Measurements from ENCODE around the gene HMGCL.
A peak's percentile ranks its signal among the peaks of the same experiment; 100 is the strongest.
"Not testable (repeated sequence)": the region's sequence is repeated elsewhere in the genome, so short reads cannot be mapped to it uniquely, and the experiment has no call there.

HMGCL gene

DNA sequence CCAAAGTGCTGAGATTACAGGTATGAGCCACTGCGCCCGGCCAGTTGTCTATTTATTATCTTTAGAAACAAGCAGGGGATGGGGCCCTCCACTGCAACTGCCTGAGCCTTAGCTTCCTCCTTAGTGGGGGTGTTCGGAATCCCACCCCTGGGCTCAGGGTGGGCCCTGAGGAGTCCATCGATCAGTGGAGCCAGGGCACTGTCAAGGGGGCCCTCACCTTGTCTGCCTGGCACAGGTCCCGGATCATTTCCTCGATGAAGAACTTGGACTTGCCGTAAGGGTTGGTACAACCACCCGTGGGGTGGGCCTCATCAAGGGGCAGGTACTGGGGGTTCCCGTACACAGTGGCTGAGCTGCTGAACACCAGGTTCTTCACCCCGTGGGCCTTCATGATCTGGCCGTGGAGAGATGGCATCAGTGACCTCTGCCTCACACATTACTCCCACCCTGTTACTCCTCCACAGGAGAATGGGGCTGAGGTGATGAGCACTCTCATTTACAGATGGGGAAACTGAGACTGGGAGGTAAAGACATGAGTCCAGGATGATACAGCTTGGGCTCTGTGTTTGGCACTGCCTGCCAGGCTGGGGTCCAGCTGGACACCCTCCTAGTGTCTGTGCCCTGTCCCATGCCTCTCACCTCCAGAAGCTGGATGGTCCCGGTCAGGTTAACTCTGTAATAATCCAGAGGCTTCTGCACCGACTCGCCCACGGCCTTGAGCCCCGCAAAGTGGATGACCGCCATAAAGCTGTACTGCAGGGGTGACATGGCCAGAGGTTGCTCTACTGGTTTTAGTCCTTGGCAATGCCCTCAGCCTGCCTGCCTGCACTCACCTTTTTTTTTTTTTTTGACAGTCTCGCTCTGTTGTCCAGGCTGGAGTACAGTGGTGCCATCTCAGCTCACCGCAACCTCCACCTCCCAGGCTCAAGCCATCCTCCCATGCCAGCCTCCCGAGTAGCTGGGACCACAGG, 27.5 kb downstream of the HMGCL start:
- DNase-seq, result no peak

DNA sequence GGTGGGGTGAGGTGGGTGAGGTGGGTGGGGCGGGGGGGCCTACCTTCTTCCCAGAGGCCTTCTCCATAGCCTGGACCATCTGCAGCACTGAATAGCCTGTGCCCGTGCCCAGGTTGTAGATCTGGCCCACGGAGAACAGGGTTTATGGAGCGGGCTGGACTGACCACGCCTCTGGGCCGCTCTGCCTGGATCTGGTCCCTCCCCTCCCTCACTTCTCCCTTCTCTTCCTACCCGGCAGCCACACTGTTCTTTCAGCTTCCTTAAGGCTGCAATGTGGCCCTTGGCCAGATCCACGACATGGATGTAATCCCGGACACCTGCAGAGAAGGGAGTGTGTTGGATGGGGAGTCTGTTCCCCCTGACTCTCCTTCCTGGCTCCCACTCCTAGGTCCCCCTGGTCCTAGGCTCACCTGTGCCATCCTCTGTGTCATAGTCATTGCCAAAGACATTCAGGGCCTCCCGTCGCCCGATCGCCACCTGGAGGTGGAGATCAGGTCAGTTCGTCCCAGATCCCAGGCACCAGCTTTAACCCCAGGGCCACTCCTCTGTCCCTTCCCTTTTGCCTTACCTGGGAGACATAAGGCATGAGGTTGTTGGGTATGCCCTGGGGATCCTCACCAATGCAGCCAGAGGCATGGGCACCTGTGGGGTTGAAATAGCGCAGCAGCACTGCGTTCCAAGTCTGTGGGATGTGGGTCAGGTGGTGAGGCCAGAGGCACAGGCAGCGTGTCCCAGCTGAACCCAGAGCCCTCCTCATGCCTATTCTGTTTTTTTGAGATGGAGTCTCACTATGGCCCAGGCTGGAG, 28.6 kb downstream of the HMGCL start:
- no peak for DNase-seq

DNA sequence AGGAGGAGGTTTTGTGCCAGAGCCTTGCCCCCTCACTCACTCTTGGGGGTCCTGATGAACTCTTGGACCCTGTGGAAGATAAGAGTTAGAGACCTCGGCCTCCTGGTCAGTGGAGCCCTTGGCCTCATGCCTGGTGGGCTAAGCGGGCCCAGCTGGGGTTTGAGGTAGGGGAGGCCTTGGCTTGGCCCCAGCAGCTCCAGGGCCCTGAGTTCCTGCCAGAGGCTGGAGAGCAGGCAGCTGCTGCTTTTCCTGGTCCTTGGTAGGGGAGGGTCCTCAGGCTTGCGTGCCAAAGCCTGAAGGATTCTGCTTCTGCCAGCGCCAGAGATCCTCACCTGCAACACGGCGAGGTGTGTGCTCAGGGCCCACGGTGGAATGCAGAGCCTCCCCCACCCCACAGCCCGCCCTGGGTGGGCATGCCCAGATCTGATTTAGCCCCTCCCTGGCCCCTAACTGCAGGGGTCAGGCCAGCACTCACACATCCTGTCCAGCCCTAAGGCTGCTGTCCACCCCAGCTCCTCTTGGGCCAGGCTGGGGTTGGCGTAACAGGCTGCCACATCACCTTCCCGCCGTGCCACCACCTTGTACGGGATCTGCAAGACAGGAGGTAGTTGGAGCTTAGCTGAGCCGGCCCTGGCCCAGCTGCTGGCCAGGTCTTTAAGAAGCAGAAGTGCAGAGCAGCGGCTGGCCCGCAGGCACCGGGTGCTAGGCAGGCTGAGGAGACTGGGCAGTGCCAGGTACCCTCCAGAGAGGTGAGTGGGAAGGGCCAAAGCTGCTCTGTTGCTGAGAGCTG, 29.4 kb downstream of the HMGCL start:
- no peak for DNase-seq

- not testable (repeated sequence) for DNase-seq
These were observed 30.5 kb downstream of the HMGCL start for GRCh38 chr1:23794732-23795182.

DNA sequence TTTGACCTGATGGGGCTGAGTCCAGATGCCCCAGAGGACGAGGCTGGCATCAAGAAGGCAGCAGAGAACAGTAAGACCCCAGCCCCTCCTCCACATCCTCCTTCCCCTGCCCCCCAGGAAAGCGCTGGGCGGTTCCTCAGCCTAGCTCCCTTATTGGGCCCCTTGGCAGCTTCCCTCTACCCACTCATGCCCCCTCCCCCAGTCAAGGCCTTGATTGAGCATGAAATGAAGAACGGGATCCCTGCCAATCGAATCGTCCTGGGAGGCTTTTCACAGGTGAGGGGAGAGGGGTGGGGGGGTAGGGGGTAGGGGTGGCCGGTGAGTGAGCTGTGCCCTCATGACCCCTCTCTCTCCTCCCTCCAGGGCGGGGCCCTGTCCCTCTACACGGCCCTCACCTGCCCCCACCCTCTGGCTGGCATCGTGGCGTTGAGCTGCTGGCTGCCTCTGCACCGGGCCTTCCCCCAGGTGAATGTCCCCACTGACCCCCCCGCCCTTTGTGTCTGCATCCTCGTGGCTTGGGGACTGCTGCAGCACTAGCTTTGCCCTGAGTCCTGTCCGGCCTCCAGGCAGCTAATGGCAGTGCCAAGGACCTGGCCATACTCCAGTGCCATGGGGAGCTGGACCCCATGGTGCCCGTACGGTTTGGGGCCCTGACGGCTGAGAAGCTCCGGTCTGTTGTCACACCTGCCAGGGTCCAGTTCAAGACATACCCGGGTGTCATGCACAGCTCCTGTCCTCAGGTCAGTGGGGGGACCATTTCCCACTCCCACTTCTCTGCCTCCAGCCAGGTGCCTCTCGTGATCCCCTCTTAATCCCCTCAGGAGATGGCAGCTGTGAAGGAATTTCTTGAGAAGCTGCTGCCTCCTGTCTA, 31.1 kb downstream of the HMGCL start:
- no peak for DNase-seq

- no peak for DNase-seq
These were observed 32.0 kb downstream of the HMGCL start for GRCh38 chr1:23793018-23793781.

DNA sequence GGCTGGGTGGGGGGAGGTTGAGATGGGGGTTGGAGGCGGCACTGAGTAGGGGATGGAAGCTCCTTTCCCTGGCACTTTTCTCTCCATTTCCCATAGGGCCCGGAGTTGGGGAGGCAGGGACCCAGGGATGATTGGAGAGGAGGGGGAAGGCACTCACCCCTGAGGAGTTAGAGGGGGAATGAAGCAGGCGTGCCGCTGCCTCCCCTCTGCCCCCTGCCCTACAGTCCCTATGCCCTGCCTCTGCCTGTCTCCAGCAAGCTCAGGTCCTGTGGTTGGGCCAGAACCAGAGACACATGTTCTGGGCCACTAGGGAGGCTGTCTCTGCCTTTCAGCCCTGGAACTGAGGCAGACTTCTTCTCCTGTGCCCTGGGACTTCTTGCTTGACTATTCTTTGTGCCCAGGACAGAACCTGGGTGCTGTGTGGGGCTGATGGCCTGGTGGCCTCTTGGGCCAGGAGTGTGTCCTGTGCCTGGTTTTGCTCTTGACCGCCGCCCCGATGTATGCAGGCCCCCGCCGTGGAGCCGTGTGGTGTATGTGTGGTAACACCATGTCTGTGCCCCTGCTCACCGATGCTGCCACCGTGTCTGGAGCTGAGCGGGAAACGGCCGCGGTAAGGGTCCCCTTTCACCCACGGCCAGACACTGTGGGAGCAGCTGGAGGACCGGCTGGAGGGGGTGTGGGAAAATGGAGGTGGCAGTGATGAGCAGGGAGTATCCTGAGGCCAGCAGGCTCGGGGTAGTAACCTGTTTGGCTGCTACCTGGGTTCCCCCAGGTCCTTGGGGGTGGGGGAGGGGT, 32.9 kb downstream of the HMGCL start:
- no peak for DNase-seq

GRCh38 chr1:23791516-23792047, 33.6 kb downstream of the HMGCL start:
- DNase-seq, result no peak

- DNase-seq, result peak; percentile 68
These were observed 34.3 kb downstream of the HMGCL start, which contains the start of gene LYPLA2 for GRCh38 chr1:23790696-23791515. Gene LYPLA2, plus strand, starts transcription at chr1:23791145. Its CDS starts 1,538 bp downstream, at chr1:23792683.

DNA sequence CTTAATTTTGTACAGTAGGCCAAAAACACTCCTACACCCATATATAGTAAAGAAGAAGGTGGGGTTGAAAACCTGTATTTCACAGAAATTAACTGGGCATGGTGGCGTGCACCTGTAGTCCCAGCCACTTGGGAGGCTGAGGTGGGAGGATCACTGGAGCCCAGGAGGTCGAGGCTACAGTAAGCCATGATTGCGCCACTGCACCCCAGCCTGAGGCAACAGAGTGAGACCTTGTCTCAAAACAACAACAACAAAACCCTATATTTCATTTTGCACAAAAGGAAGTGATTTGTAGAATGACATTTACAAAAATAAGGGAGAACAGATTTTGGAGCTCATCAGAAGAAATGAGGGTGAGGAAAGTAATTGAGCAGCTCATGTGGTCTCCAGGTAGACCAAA, 36.5 kb downstream of the HMGCL start:
- no peak for DNase-seq

- DNase-seq, result no peak
These were observed 37.5 kb downstream of the HMGCL start for GRCh38 chr1:23787701-23788100.

GRCh38 chr1:23784846-23785245, 40.4 kb downstream of the HMGCL start:
- DNase-seq, result no peak

DNA sequence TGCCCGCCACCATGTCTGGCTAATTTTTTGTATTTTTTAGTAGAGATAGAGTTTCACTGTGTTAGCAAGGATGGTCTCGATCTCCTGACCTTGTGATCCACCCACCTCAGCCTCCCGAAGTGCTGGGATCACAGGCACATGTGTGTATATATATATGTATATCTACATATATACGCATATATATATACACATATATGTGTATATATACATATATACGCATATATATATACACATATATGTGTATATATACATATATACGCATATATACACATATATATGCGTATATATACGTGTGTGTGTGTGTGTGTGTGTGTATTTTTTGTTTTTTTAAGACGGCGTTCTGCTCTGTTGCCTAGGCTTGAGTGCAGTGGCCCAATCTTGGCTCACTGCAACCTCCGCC, 42.1 kb downstream of the HMGCL start:
- DNase-seq, result not testable (repeated sequence)

DNA sequence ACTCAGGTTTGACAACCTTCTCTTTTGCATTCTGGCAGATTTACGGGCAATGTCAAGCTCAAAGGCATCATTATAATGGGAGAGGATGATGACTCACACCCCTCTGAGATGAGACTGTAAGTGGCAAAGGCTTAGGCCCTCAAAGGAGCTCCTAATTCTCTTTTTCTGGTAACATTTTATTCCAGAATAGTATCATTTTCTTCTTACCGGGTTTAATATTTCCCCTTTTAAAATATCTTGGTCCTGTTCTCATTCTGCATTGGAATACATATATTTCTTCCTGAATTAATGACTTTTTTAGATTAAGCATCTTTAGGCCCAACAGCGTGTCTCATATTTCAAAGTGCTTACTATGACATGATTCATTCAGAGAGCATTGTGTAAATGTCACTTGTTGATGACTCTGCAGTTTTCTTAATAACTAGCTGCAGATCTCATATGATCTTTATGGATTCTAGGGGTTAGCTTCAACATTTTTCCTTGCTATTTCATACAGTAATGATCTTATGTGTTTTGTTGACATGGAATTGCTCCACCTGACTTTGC, 45.3 kb downstream of the HMGCL start:
- DNase-seq, result no peak

- peak; percentile 65 for DNase-seq
These were observed 47.0 kb downstream of the HMGCL start, which contains the start of gene PITHD1 for GRCh38 chr1:23777979-23778814. Gene PITHD1, plus strand, starts transcription at chr1:23778418. Its CDS starts 98 bp downstream, at chr1:23778516.

DNA sequence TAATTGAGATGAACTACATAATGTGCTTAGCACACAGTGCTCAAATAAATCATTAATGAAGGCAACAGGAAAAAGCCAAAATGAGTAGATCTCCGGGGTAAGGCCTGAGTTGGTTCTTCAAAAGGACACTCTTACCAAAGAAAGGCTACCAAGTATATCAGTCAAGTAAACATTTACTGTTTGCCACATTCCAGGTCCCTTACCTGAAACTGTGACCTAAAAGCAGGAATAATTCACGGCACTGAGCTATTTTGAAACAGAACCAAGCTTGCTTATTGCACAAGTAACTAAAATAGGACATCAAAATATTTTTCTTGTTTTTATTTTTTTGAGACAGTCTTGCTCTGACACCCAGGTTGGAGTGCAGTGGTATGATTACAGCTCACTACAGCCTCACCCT, 49.0 kb downstream of the HMGCL start:
- no peak for DNase-seq

DNA sequence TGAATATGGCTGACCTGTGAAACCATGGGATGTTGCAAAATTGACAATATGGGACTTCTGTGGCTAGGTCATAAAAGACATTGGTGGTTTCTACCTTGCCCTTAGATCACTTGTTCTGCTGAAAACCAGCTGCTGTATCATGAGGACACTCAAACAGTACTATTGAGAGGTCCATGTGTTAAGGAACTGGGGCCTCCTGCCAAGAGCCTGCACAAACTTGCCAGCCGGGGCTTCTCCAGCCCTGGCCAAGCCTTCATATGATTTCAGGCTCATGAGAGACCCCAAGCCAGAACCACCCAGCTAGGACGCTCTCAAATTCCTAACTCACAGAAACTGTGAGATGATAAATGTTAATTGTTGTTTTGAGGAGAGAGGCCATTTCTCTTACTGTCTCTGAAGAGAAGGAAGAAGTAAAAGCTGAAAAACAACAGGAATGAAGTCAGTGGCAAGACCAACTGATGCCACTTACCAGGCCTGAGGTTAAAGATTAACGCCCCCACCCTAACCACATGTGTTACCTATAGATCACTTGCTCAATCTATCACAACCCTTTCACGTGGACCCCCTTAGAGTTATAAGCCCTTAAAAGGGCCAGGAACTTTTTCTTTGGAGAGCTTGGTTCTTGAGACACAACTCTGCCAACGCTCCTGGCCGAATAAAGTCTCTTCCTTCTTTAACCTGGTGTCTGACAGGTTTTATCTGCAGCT, 50.9 kb downstream of the HMGCL start:
- DNase-seq, result no peak

All from NCI-H1048 (cell line).